Ovary (tissue), 9 donors: Measurements from ENCODE around the gene FGFR1OP2. TPM values are rescaled to one million over a fixed set of nuclear protein-coding genes. Genes with fewer than 3 reads are reported as not detected.

Experiments used
- DNase-seq, 5 donors: peaks; one replicate each; pipeline ENCODE4 v3.0.0-alpha.2; 2019 to 2020
- H3K27ac ChIP-seq, 2 donors: fragments of 200-600 bp; one replicate each; pipeline versions ENCODE4 v1.5.1 to v1.8.0; 2019 to 2022
- H3K27me3 ChIP-seq: fragments of 200-600 bp; one replicate; pipeline ENCODE4 v1.8.0; 2022
- H3K36me3 ChIP-seq: fragments of 200-600 bp; sonication (generic); one replicate; pipeline ENCODE4 v1.5.1; 2019
- H3K4me1 ChIP-seq: one replicate; pipeline ENCODE4 v1.8.1; 2013; ENCODE audit warnings: mild to moderate bottlenecking, moderate library complexity; ENCODE audit not compliant: insufficient read depth
- H3K4me3 ChIP-seq: fragments of 200-600 bp; sonication (generic); one replicate; pipeline ENCODE4 v1.5.1; 2017
- H3K9me3 ChIP-seq, 2 donors: fragments of 200-600 bp in 1 of 2; sonication (generic) in 1 of 2; one replicate each; pipeline versions ENCODE4 v1.5.1 to v1.8.1; 2013 to 2019; ENCODE audit warnings: mild to moderate bottlenecking in 1 of 2, moderate library complexity in 1 of 2
- CTCF ChIP-seq, 3 donors: fragments of 450-650 bp in 2 of 3; fragments of 200-600 bp in 1 of 3; IDR thresholded peaks; one replicate each; pipeline versions ENCODE4 v1.5.1 to v1.8.0; 2016 to 2022; ENCODE audit warnings: antibody characterized with exemption in 3 of 3, mild to moderate bottlenecking in 1 of 3
- EP300 ChIP-seq: sonication (generic); formaldehyde crosslinking; IDR thresholded peaks from one replicate; pipeline ENCODE4 v1.6.1; 2017; ENCODE audit warnings: antibody characterized with exemption
- POLR2A ChIP-seq: fragments of 450-650 bp; IDR thresholded peaks from one replicate; pipeline ENCODE4 v1.6.1; 2017; ENCODE audit warnings: antibody characterized with exemption, mild to moderate bottlenecking, moderate library complexity
- WGBS, 3 donors: extraction: QIAGEN DNeasy Blood & Tissue Kit in 1 of 3; methylation state at CpG; one replicate each; pipeline versions ENCODE4 v1.1.5 to v1.1.7; 2013 to 2017; 5-methylcytosine and 5-hydroxymethylcytosine counted together
- intact Hi-C, 4 donors: fragments of 100-400 bp; cut with DNase I; formaldehyde crosslinking; loops; one replicate each; pipeline versions ENCODE4 v1.11.0 to v1.15.1; 2022 to 2023
- polyA plus RNA-seq, 2 donors: library from polyadenylated mRNA; stranded (reverse); fragments of 200-250 nt in 1 of 2; fragments of 350-450 nt in 1 of 2; fragmentation: Illumina TruSeq in 1 of 2; extraction: RNeasy Lipid Tissue Mini Kit (QIAGEN cat#74804) in 1 of 2; gene quantifications; one replicate each; pipeline ENCODE4 v1.2.3, GENCODE V29; 2013 to 2014
- total RNA-seq, 7 donors: library from RNA; depleted of rRNA in 2 of 7; stranded (reverse); fragments of >200 nt in 2 of 7; fragmentation: NEBNext Ultra II Directional in 3 of 7; extraction: Animal tissue kit (Norgen Biotek cat#: 25700) in 3 of 7; gene quantifications; one replicate each; pipeline versions ENCODE4 v1.1.0 to v1.2.4, GENCODE V29; 2016 to 2023
- donor health status: DM: no; HTN: no; CAD: no; lungs with moderate emphysema.
- donor health status: DM: no; HTN: no; CAD: no.
- donor health status: Bipolar disorder and iron deficiency.
- donor health status: DM: yes; HTN: yes; CAD: no.
- donor health status: DM: no; HTN: no; CAD: no.
- donor health status: DM: yes; HTN: yes; CAD: no.

The FGFR1OP2 gene
- total and polyA plus RNA-seq, 9 donors = 48.7 to 150 (median 76.4) TPM

GRCh38 chr12:27003421-27004381 lies 65.4 kb downstream of the FGFR1OP2 start:
- H3K36me3 ChIP-seq = no peaks in the 10 kb centered on the region
- no peak for TF ChIP-seq POLR2A
- TF ChIP-seq EP300 = no peak
- no peak for TF ChIP-seq CTCF (IDR thresholded peaks at IDR 0.05)
- WGBS, 3 donors = 93 to 94% (median 93%) methylated on average over 6 of the region's 6 CpGs
- intact Hi-C loops = no loop called here
- H3K27ac ChIP-seq = no peak overlapping the region
- no peaks in the 10 kb centered on the region for H3K4me1 ChIP-seq
- no peak overlapping the region for H3K4me3 ChIP-seq
- H3K9me3 ChIP-seq = no peaks in the 10 kb centered on the region
- H3K27me3 ChIP-seq = no peaks in the 10 kb centered on the region
- no peak for DNase-seq

GRCh38 chr12:27005495-27005894 lies 67.2 kb downstream of the FGFR1OP2 start:
- no peak for DNase-seq
- H3K36me3 ChIP-seq = no peaks in the 10 kb centered on the region
- H3K27ac ChIP-seq = no peak overlapping the region
- H3K9me3 ChIP-seq = no peaks in the 10 kb centered on the region
- 87 to 92% (median 87%) methylated on average over 2 of the region's 2 CpGs for WGBS, 3 donors
- intact Hi-C loops = no loop called here
- no peaks in the 10 kb centered on the region for H3K4me1 ChIP-seq
- H3K27me3 ChIP-seq = no peaks in the 10 kb centered on the region
- TF ChIP-seq CTCF (IDR thresholded peaks at IDR 0.05) (no peak), EP300 (no peak), POLR2A (no peak)
- no peak overlapping the region for H3K4me3 ChIP-seq

GRCh38 chr12:27006797-27007467 lies 68.7 kb downstream of the FGFR1OP2 start:
- 87 to 94% (median 93%) methylated on average over 2 of the region's 2 CpGs for WGBS, 3 donors
- intact Hi-C loops = no loop called here
- DNase-seq = no peak
- Histone ChIP-seq H3K9me3 (no peaks in the 10 kb centered on the region), H3K27me3 (no peaks in the 10 kb centered on the region), H3K36me3 (no peaks in the 10 kb centered on the region), H3K4me3 (no peak overlapping the region), H3K27ac (no peak overlapping the region), H3K4me1 (peaks cover under 1% of the 10 kb centered on the region)
- TF ChIP-seq CTCF (IDR thresholded peaks at IDR 0.05) (no peak), POLR2A (no peak), EP300 (no peak)

- intact Hi-C loops = no loop called here
- Histone ChIP-seq H3K27ac (no peak overlapping the region), H3K9me3 (no peaks in the 10 kb centered on the region), H3K27me3 (no peaks in the 10 kb centered on the region), H3K36me3 (no peaks in the 10 kb centered on the region), H3K4me3 (no peak overlapping the region), H3K4me1 (peaks cover 3% of the 10 kb centered on the region)
- TF ChIP-seq CTCF (IDR thresholded peaks at IDR 0.05) (no peak), EP300 (no peak), POLR2A (no peak)
- no peak for DNase-seq
- 92 to 96% (median 95%) methylated on average over 5 of the region's 5 CpGs for WGBS, 3 donors
These were observed 69.8 kb downstream of the FGFR1OP2 start for GRCh38 chr12:27008081-27008480.
